Measurements from ENCODE around the gene DPY19L3.

GRCh38 chr19:32453736-32454135, 48.2 kb downstream of the DPY19L3 start:
- TF ChIP-seq YY1 (IDR thresholded peaks at IDR 0.05; ENCODE audit: low read depth): no peak
- TF ChIP-seq TEAD4 (IDR thresholded peaks at IDR 0.05): no peak
- TF ChIP-seq EP300 (IDR thresholded peaks at IDR 0.05; ENCODE audit: borderline replicate concordance): no peak
- TF ChIP-seq CEBPB (IDR thresholded peaks at IDR 0.05): no peak
- no peak for TF ChIP-seq TAF1 (IDR thresholded peaks at IDR 0.05; ENCODE audit: low read depth)
- no peak for TF ChIP-seq NFIC (IDR thresholded peaks at IDR 0.05)
- TF ChIP-seq MAX (IDR thresholded peaks at IDR 0.05): no peak
- TF ChIP-seq USF1 (IDR thresholded peaks at IDR 0.05): no peak
- TF ChIP-seq FOXM1 (IDR thresholded peaks at IDR 0.05; ENCODE audit: borderline replicate concordance, low read depth): no peak
- no peak for TF ChIP-seq EGR1 (IDR thresholded peaks at IDR 0.05)
- no peak for TF ChIP-seq RAD21 (IDR thresholded peaks at IDR 0.05; ENCODE audit: low read depth)
- TF ChIP-seq ZBTB7A (IDR thresholded peaks at IDR 0.05; ENCODE audit: low read depth): no peak
